ENCODE results near the gene PTPRA.
"Not testable (repeated sequence)": the region's sequence is repeated elsewhere in the genome, so short reads cannot be mapped to it uniquely, and the experiment has no call there.

Gene PTPRA

GRCh38 chr20:3067139-3068014, 194.1 kb downstream of the PTPRA start:
- in situ Hi-C loops (cut with HindIII; ENCODE audit: low sequenced_read_pairs), result no loop called here

GRCh38 chr20:3068075-3068474, 194.8 kb downstream of the PTPRA start:
- in situ Hi-C loops (cut with HindIII; ENCODE audit: low sequenced_read_pairs), result no loop called here

- in situ Hi-C loops (cut with HindIII; ENCODE audit: low sequenced_read_pairs), result no loop called here
These were observed 196.0 kb downstream of the PTPRA start for GRCh38 chr20:3068986-3069900.

GRCh38 chr20:3070725-3071124, 197.4 kb downstream of the PTPRA start:
- in situ Hi-C loops (cut with HindIII; ENCODE audit: low sequenced_read_pairs), result no loop called here

- in situ Hi-C loops (cut with HindIII; ENCODE audit: low sequenced_read_pairs), result no loop called here
These were observed 198.0 kb downstream of the PTPRA start for GRCh38 chr20:3071266-3071609.

- in situ Hi-C loops (cut with HindIII; ENCODE audit: low sequenced_read_pairs), result no loop called here
These were observed 198.6 kb downstream of the PTPRA start, which contains the start of gene OXT for GRCh38 chr20:3071610-3072529. OXT (plus strand) TSS chr20:3071620; CDS start chr20:3071656, 36 bp downstream.

- in situ Hi-C loops (cut with HindIII; ENCODE audit: low sequenced_read_pairs), result no loop called here
These were observed 199.4 kb downstream of the PTPRA start for GRCh38 chr20:3072530-3073250.

GRCh38 chr20:3073251-3073643, 200.0 kb downstream of the PTPRA start:
- in situ Hi-C loops (cut with HindIII; ENCODE audit: low sequenced_read_pairs), result not testable (repeated sequence)

GRCh38 chr20:3074812-3075211, 201.5 kb downstream of the PTPRA start:
- in situ Hi-C loops (cut with HindIII; ENCODE audit: low sequenced_read_pairs), result no loop called here

- in situ Hi-C loops (cut with HindIII; ENCODE audit: low sequenced_read_pairs), result not testable (repeated sequence)
These were observed 202.0 kb downstream of the PTPRA start for GRCh38 chr20:3075315-3075714.

- in situ Hi-C loops (cut with HindIII; ENCODE audit: low sequenced_read_pairs), result no loop called here
These were observed 204.4 kb downstream of the PTPRA start for GRCh38 chr20:3077618-3078134.

GRCh38 chr20:3080939-3081388, 207.7 kb downstream of the PTPRA start:
- in situ Hi-C loops (cut with HindIII; ENCODE audit: low sequenced_read_pairs), result loop anchor here (10.0 kb wide), 1 partner anchor 194 kb away; no protein-coding TSS in a partner anchor

- in situ Hi-C loops (cut with HindIII; ENCODE audit: low sequenced_read_pairs), result loop anchor here (10.0 kb wide), 1 partner anchor 193 kb away; no protein-coding TSS in a partner anchor
These were observed 208.4 kb downstream of the PTPRA start for GRCh38 chr20:3081641-3082040.

GRCh38 chr20:3082306-3082951, 209.1 kb downstream of the PTPRA start:
- in situ Hi-C loops (cut with HindIII; ENCODE audit: low sequenced_read_pairs), result loop anchor here (10.0 kb wide), 1 partner anchor 192 kb away; no protein-coding TSS in a partner anchor

GRCh38 chr20:3082955-3083952, 210.0 kb downstream of the PTPRA start:
- in situ Hi-C loops (cut with HindIII; ENCODE audit: low sequenced_read_pairs), result loop anchor here (10.0 kb wide), 1 partner anchor 192 kb away; no protein-coding TSS in a partner anchor

- in situ Hi-C loops (cut with HindIII; ENCODE audit: low sequenced_read_pairs), result loop anchor here (10.0 kb wide), 1 partner anchor 190 kb away; no protein-coding TSS in a partner anchor
These were observed 211.2 kb downstream of the PTPRA start, which contains the start of gene AVP for GRCh38 chr20:3084283-3084985. AVP (minus strand) TSS chr20:3084724; CDS start chr20:3084674, 50 bp downstream.

- in situ Hi-C loops (cut with HindIII; ENCODE audit: low sequenced_read_pairs), result loop anchor here (10.0 kb wide), 1 partner anchor 190 kb away; no protein-coding TSS in a partner anchor
These were observed 211.7 kb downstream of the PTPRA start for GRCh38 chr20:3084986-3085360.

Data from DLD1 (cell line).